ENCODE data around the gene LTBP1. TPM values are rescaled to one million over a fixed set of nuclear protein-coding genes. Genes with fewer than 3 reads are reported as not detected.

The LTBP1 gene
- total RNA-seq, 2 donors from 2014 or later = 2.2 to 33.8 TPM

DNA sequence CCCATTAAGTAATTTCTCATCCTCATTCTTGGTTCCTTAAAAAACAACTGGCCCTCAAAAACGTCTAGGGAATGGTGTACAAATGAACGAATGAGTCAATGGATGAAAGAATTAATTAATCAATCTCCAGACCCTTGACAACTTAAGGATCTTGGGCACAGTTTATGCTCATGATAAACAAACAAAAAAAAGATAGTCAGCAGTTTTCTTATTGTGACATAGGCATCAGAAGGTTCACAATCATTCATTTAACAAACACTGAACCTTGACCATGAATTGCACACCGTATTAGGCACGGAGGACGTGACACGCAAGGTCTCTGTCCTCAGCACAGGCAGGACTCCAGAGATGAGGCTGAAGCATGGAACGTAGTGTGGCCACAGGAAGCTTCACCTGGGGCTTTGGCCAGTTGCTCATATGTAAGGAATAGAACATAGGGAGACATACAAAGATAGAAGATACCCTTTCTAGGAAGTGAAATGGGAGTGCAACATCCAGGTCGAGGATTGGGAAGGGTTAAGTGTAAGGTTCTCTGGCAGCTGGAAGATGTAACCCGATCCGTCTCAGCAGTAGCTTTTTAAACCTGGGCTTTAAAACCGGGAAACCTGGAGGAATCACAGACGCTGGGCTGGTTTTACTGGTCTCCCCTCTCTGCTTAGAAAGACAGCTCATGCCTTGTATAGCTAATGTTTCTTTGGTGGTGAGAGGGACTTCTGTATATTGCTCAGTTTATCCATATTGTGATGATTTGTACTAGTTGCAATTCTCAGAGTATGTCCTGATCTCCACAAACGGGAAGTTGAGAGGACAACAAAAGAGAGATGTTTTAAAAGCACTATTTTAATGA, 8.9 kb upstream of the LTBP1 start:
- H3K36me3 Mint-ChIP-seq (ENCODE audit: low read depth) = peaks cover 6% of the 10 kb centered on the region
- DNase-seq (no peak), ATAC-seq (no peak)
- H3K9me3 ChIP-seq (ENCODE audit: control insufficient read depth, low read length, poor library complexity, severe bottlenecking) = no peaks in the 10 kb centered on the region
- peaks cover 46% of the 10 kb centered on the region for H3K27me3 Mint-ChIP-seq
- peaks cover 2% of the 10 kb centered on the region for H3K4me1 Mint-ChIP-seq
- H3K4me3 Mint-ChIP-seq = no peak overlapping the region
- no peak overlapping the region for H3K27ac Mint-ChIP-seq

DNA sequence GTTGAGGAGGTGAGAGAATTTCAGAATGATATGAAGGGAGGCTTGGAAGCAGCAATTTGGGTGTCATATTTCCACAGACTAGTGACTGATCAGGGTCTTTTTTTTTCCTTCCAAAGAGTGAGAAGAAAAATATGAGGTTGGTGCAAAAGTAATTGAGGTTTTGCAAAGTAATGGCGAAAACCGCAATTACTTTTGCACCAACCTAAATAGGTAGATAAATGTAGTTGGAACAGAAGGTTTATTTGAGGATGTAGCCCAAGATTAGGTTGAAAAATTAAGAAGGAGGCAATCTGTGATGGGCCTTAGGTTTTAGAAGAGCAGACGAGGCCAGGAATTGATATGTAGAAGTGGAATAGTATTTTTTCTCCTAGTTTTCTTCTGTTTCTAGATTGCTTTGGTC, 7.8 kb upstream of the LTBP1 start:
- Mint-ChIP-seq H3K4me1 (peaks cover 2% of the 10 kb centered on the region), H3K36me3 (ENCODE audit: low read depth) (peaks cover 6% of the 10 kb centered on the region), H3K27ac (no peak overlapping the region), H3K27me3 (peaks cover 50% of the 10 kb centered on the region), H3K4me3 (no peak overlapping the region)
- ATAC-seq (no peak), DNase-seq (no peak)
- no peaks in the 10 kb centered on the region for H3K9me3 ChIP-seq (ENCODE audit: control insufficient read depth, low read length, poor library complexity, severe bottlenecking)

DNA sequence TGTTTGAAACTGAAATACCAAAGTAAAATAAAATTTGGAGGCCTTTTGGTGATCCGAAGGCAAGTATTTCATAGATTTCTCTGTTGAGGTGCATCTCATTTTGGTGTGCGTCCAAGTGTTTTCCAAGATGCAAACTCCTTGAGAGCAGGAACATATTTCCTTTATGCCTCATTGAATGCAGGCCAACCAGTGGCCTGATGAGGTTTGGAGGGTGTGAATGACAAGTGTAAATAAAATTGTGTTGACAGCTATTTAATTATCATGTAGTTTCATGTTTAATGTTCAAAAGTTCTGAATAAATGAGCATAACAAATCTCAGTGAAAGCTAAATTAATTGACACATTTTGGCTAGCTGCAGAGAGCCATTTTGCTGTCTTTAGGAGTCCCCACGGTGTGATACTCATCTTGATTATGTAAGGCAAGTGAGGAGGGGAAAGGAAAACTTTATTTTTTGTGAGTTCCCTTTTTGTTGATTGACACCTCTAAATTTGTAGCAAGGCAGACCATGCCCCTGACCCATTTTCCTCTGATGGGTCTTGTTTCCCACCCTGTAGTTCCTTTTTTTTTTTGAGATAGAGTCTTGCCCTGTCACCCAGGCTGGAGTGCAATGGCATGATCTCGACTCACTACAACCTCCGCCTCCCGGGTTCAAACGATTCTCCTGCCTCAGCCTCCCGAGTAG, 6.3 kb upstream of the LTBP1 start:
- no peak overlapping the region for H3K27ac Mint-ChIP-seq

DNA sequence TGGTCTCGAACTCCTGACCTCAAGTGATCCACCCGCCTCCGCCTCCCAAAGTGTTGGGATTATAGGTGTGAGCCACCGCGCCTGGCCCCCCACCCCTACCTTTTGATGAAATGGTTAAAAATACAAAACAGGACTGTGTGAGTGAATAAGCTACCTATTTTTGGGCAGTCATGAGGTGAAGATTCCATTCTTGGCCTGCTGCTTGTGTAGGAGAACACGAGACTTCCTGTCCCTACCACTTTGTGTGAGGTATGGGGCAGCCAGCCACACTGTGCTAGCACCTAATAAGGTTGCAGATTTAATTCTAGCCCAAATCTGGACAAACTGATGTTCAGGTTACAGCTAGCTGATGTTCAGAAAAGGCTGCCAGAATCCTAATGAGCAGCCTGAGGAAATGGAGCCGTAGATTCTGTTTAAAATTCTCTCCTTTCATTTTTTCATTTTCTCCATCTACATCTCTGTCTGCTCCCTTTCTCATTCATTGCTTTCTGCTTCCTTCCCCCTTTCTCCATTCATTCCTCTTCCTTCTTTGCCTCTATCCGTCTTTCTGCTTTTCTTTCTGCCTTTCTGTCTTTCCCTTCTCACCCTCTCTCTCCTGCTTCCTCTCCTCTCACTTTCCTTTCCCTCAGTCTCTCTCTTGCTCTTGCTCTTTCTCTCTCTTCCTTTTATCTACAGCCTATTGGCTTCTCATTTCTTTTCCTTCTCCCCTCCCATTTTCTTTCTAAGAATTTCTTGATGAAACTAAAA, 4.6 kb upstream of the LTBP1 start:
- no peak overlapping the region for H3K4me3 Mint-ChIP-seq
- H3K27ac Mint-ChIP-seq = no peak overlapping the region
- peaks cover 41% of the 10 kb centered on the region for H3K27me3 Mint-ChIP-seq
- H3K36me3 Mint-ChIP-seq (ENCODE audit: low read depth) = peaks cover 6% of the 10 kb centered on the region
- no peaks in the 10 kb centered on the region for H3K9me3 ChIP-seq (ENCODE audit: control insufficient read depth, low read length, poor library complexity, severe bottlenecking)
- ATAC-seq (no peak), DNase-seq (no peak)
- peaks cover 2% of the 10 kb centered on the region for H3K4me1 Mint-ChIP-seq

More for the DNA sequence above, 6.3 kb upstream of the LTBP1 start:
- DNase-seq (no peak), ATAC-seq (no peak)
- H3K36me3 Mint-ChIP-seq (ENCODE audit: low read depth) = peaks cover 6% of the 10 kb centered on the region
- H3K4me3 Mint-ChIP-seq = no peak overlapping the region
- peaks cover 2% of the 10 kb centered on the region for H3K4me1 Mint-ChIP-seq
- H3K9me3 ChIP-seq (ENCODE audit: control insufficient read depth, low read length, poor library complexity, severe bottlenecking) = no peaks in the 10 kb centered on the region
- H3K27me3 Mint-ChIP-seq = peaks cover 50% of the 10 kb centered on the region

DNA sequence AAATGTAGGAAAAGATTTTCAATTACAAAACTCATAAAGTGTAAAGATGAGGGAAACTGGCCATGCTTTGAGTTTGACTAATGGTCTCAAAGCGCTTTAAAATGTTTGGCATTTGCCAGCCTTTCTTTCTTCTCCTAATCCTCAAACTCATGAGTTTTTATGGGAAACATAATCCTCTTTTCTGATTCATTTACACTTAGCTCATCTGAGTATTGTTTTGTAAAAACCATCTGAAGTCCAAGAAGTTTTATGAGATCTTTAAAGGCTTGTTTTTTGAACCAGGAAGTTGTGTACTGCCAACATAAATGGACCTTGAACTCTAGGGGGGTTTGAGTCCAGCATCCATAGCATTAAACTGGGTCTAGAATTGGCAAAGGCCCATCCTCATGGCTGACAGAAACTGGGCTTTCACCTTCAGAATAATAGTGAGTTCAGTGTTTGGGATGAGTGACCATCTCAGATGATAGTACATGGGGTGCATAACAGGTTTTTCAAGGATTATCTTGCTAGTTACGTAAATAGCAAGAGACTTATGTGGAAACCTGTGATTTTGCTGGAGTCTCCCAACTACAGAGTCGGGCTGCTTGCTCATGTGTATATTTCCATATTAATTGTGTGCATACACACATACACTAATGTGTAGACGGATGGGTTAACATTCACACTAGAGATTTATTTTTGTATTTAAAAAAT, 3.8 kb upstream of the LTBP1 start:
- peaks cover 6% of the 10 kb centered on the region for H3K36me3 Mint-ChIP-seq (ENCODE audit: low read depth)
- H3K27me3 Mint-ChIP-seq = peaks cover 32% of the 10 kb centered on the region
- H3K27ac Mint-ChIP-seq = no peak overlapping the region
- peaks cover 2% of the 10 kb centered on the region for H3K4me1 Mint-ChIP-seq
- no peak overlapping the region for H3K4me3 Mint-ChIP-seq
- DNase-seq = no peak
- no peaks in the 10 kb centered on the region for H3K9me3 ChIP-seq (ENCODE audit: control insufficient read depth, low read length, poor library complexity, severe bottlenecking)
- ATAC-seq = no peak

DNA sequence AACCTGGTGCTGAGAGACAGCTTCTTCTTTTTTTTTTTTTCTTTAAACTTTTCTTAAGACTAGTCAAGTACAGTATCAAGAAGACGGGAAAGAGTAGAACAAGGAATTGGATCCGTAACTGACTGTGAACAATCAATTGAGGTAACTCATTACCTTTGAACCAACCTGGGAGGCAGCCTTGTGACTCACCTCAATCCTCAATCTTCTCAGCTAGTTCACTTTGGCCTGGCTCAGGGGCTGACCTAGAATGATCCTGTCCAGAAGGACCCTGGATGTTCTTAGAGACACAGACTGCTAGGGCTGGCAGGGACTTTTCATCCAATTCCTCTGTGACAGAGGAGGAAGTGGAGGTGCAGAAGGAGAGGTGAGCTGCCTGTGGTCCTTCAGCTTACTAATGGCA, 1.5 kb upstream of the LTBP1 start:
- ATAC-seq = no peak
- peaks cover 3% of the 10 kb centered on the region for H3K36me3 Mint-ChIP-seq (ENCODE audit: low read depth)
- H3K4me3 Mint-ChIP-seq = peak overlapping the region; percentile 19
- H3K27me3 Mint-ChIP-seq = peaks cover 33% of the 10 kb centered on the region
- peaks cover 5% of the 10 kb centered on the region for H3K4me1 Mint-ChIP-seq
- H3K9me3 ChIP-seq (ENCODE audit: control insufficient read depth, low read length, poor library complexity, severe bottlenecking) = no peaks in the 10 kb centered on the region
- no peak for DNase-seq
- no peak overlapping the region for H3K27ac Mint-ChIP-seq

DNA sequence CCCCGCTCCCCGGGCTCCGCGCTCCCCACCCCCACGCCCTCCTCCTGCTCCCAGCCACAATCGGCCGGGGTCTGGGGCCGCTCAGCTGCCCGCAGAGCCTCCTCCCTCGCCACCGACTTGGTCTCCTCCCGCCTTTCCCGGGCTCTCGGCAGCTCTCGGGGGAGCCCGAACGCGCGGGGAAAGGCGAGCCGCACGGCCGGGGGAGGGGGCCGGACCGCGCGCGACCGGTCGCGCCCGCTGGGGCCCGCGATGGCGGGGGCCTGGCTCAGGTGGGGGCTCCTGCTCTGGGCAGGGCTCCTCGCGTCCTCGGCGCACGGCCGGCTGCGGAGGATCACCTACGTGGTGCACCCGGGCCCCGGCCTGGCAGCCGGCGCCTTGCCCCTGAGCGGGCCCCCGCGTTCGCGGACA, 327 bp downstream of the LTBP1 start:
- H3K9me3 ChIP-seq (ENCODE audit: control insufficient read depth, low read length, poor library complexity, severe bottlenecking) = no peaks in the 10 kb centered on the region
- ATAC-seq (peak; percentile 2), DNase-seq (peak in 1 of 3 donors; percentile 11)
- Mint-ChIP-seq H3K4me3 (peak overlapping the region; percentile 85), H3K4me1 (peaks cover 8% of the 10 kb centered on the region), H3K27ac (no peak overlapping the region), H3K27me3 (peaks cover 39% of the 10 kb centered on the region), H3K36me3 (ENCODE audit: low read depth) (peaks cover 3% of the 10 kb centered on the region)

DNA sequence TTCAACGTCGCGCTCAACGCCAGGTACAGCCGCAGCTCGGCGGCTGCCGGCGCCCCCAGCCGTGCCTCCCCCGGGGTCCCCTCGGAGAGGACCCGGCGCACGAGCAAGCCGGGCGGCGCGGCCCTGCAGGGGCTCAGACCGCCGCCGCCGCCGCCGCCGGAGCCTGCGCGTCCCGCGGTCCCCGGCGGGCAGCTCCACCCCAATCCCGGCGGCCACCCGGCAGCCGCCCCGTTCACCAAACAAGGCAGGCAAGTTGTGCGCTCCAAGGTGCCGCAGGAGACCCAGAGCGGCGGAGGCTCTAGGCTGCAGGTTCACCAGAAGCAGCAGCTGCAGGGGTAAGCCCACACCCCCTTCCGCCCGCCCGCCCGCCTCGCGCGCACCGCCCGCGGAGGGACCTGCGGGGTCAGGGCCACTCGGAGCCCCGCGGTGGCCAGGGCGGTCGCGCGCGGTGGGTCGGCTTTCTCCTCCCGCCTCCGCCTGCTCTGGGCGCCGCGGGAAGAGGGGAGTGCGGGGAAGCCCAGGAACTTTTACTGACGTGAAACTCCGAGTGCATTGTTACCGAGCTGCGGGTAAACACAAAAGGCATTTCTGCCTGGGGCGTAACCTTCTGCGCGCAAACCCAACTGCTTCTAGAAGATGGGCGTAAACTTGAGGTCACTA, 861 bp downstream of the LTBP1 start:
- H3K9me3 ChIP-seq (ENCODE audit: control insufficient read depth, low read length, poor library complexity, severe bottlenecking) = no peaks in the 10 kb centered on the region
- no peak overlapping the region for H3K27ac Mint-ChIP-seq
- H3K4me1 Mint-ChIP-seq = peaks cover 6% of the 10 kb centered on the region
- DNase-seq = peak in 2 of 3 donors; percentile 8 to 13
- ATAC-seq = peak; percentile 40
- no peaks in the 10 kb centered on the region for H3K36me3 Mint-ChIP-seq (ENCODE audit: low read depth)
- H3K4me3 Mint-ChIP-seq = peak overlapping the region; percentile 84
- H3K27me3 Mint-ChIP-seq = peaks cover 39% of the 10 kb centered on the region

DNA sequence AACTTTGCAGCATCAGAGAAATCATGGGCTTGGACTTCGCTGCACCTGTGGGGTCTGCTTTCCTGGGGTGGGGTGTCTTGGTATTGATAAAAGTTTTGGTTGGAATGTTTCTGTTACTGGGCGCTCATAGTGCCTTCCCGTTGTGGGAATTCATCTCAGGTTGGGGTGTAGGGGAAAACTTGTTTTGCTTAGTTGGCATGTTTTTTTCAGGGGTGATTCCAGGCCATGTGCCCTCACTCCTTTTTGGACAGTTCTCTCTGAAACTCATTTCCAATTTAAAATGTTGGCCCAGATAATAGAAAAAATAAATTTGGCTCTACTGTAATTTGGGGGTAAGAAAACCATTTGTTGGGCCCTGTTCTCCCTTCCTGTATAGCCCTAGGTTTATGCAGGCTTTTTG, 1.5 kb downstream of the LTBP1 start:
- no peaks in the 10 kb centered on the region for H3K9me3 ChIP-seq (ENCODE audit: control insufficient read depth, low read length, poor library complexity, severe bottlenecking)
- Mint-ChIP-seq H3K4me3 (peak overlapping the region; percentile 84), H3K36me3 (ENCODE audit: low read depth) (no peaks in the 10 kb centered on the region), H3K4me1 (peaks cover 6% of the 10 kb centered on the region), H3K27me3 (peaks cover 34% of the 10 kb centered on the region), H3K27ac (no peak overlapping the region)
- ATAC-seq = no peak
- DNase-seq = no peak

DNA sequence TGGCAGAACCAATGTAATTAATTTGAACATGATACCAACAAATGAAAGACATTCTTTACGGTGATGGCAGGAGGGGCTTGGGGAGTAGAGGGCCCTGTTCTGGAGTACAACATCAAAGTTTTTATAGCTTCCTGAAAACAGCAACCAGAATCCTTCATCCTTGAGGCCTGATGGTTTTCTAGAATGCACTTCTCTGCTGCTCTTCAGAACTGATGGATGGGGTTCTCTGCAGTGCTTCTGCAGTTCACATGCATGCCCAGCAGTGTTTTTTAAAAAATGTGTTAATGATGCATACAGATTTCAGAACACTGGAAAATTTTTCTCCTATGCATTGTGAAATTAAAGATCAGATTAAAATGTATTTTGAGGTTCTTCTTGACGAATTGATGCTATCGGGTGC, 2.5 kb downstream of the LTBP1 start:
- no peak for ATAC-seq
- no peak for DNase-seq
- H3K27ac Mint-ChIP-seq = no peak overlapping the region
- H3K9me3 ChIP-seq (ENCODE audit: control insufficient read depth, low read length, poor library complexity, severe bottlenecking) = no peaks in the 10 kb centered on the region
- peaks cover 35% of the 10 kb centered on the region for H3K27me3 Mint-ChIP-seq
- H3K4me1 Mint-ChIP-seq = peaks cover 6% of the 10 kb centered on the region
- no peaks in the 10 kb centered on the region for H3K36me3 Mint-ChIP-seq (ENCODE audit: low read depth)
- no peak overlapping the region for H3K4me3 Mint-ChIP-seq

DNA sequence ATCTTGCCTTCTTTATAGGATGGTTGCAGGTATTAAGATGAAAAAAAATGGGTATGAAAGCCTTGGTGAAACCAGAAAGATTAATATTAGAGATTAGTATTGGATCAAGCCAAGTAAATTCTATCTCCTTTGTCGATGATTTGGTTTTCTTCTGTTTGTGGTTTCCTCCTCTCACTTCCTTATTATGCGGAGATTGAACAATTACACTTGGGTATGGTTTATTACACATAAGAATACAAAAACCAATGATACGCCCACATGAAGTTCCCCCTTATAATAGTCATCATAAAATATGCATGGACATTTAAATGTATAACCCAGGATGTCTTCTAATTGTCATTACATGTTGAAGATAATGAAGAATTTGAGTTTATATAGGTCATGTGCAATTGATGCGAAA, 4.9 kb downstream of the LTBP1 start:
- ATAC-seq = no peak
- DNase-seq = no peak
- H3K9me3 ChIP-seq (ENCODE audit: control insufficient read depth, low read length, poor library complexity, severe bottlenecking) = no peaks in the 10 kb centered on the region
- Mint-ChIP-seq H3K4me3 (no peak overlapping the region), H3K27me3 (peaks cover 41% of the 10 kb centered on the region), H3K4me1 (peaks cover 6% of the 10 kb centered on the region), H3K27ac (no peak overlapping the region), H3K36me3 (ENCODE audit: low read depth) (no peaks in the 10 kb centered on the region)

DNA sequence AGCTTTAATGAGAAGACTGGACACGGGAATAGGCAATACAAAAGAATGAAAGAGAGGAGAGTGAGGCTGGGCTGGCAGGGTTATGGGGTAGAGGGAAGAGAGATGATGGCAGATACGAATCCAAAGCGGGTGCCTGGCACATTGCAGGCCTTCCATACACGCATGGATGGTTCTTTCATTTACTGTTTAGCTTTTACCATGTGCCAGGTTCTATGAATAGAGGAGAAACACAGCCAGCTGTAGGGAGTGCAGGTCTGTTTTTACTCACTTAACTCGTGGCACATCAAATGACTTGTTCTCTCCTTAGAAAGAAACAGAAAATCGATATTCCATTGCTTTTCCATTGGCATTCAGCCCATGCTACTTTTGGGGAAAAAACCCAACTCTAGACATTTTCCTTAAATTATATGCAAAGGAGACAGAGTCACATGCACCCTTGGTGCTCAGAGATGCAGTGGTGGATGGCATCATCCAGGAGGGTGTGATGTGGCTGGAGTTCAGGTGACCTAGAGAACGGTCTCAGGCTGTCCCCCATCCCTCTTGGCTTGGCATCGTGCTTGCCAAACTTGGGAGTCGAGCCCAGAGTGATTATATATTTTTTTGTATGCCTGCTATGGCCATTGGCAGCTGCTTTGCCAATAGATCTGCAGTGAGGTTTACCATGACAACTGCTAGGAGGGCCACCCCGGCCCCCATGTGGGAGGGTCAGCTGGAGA, 6.2 kb downstream of the LTBP1 start:
- H3K27ac Mint-ChIP-seq = no peak overlapping the region
- DNase-seq (no peak), ATAC-seq (no peak)
- H3K27me3 Mint-ChIP-seq = peaks cover 51% of the 10 kb centered on the region
- no peaks in the 10 kb centered on the region for H3K36me3 Mint-ChIP-seq (ENCODE audit: low read depth)
- H3K4me3 Mint-ChIP-seq = no peak overlapping the region
- H3K9me3 ChIP-seq (ENCODE audit: control insufficient read depth, low read length, poor library complexity, severe bottlenecking) = no peaks in the 10 kb centered on the region
- peaks cover 6% of the 10 kb centered on the region for H3K4me1 Mint-ChIP-seq
